K562 (cell line): ENCODE results near the gene FADS6. TPM values are rescaled to one million over a fixed set of nuclear protein-coding genes. Genes with fewer than 3 reads are reported as not detected.

Source experiments
- ATAC-seq: fragments of 200-7000 bp; cut with Tn5 transposase; 3 replicates; pipeline ENCODE4 v1.9.1; 2020; ENCODE audit warnings: moderate library complexity
- BruUV-seq: library from RNA; stranded (reverse); fragments of 400-500 nt; replicated peaks from 2 replicates; lab custom pipeline; 2021; lab: Mats Ljungman, UMichigan
- CTCF ChIA-PET: fragments of 300-600 bp; formaldehyde crosslinking; extraction: SDS; loops from one replicate; lab custom pipeline; 2021; ENCODE audit warnings: low intra/inter-chr PET ratio; lab: Yijun Ruan, JAX
- POLR2A ChIA-PET: fragments of 300-600, 350-650 bp; sonication (Branson Sonifier 250); formaldehyde crosslinking; extraction: SDS; loops from one replicate; lab custom pipeline; 2021; ENCODE audit warnings: antibody characterized with exemption, inconsistent platforms; lab: Yijun Ruan, JAX
- DNase-seq, 4 experiments: peaks; one replicate each; pipeline versions ENCODE4 v3.0.0 to v3.0.0-alpha.2; 2011 to 2018; ENCODE audit warnings: low spot score in 3 of 4, mixed read lengths in 3 of 4; ENCODE audit errors: extremely low read depth in 1 of 4
- FAIRE-seq: peaks from 2 replicates; lab custom pipeline; 2011; peaks lifted over from hg19 to GRCh38; lab: Jason Lieb, UNC
- H2AFZ ChIP-seq: 2 replicates; pipeline ENCODE4 v1.6.0; 2011; ENCODE audit warnings: low read depth, low read length, control low read depth, inconsistent platforms
- H3K27ac ChIP-seq: fragments of 200-600 bp; 3 replicates; pipeline ENCODE4 v1.8.0; 2011; ENCODE audit warnings: low read depth, mild to moderate bottlenecking, control low read depth, inconsistent platforms, low read length, moderate library complexity, mixed read lengths; ENCODE audit errors: extremely low read depth
- H3K27me3 ChIP-seq, 2 experiments: fragments of 300-600 bp in 1 of 2; 2 replicates in 1 of 2; 3 replicates in 1 of 2; pipeline versions ENCODE4 v1.6.0 to v1.8.0; 2011; ENCODE audit warnings: inconsistent platforms in 2 of 2, low read length in 2 of 2, mild to moderate bottlenecking in 1 of 2, mixed read lengths in 1 of 2, moderate library complexity in 1 of 2; ENCODE audit not compliant: control insufficient read depth in 2 of 2, insufficient read depth in 2 of 2
- H3K36me3 ChIP-seq: fragments of 300-600 bp; 3 replicates; pipeline ENCODE4 v1.8.0; 2011; ENCODE audit warnings: mild to moderate bottlenecking, low read length, inconsistent platforms; ENCODE audit not compliant: control insufficient read depth, insufficient read depth
- H3K4me1 ChIP-seq, 2 experiments: fragments of 200-600 bp in 1 of 2; replicated peaks in 1 of 2; 2 replicates in 1 of 2; 3 replicates in 1 of 2; pipeline versions ENCODE4 v1.5.1 to v1.8.0; 2011; ENCODE audit warnings: inconsistent platforms in 2 of 2, low read length in 2 of 2, mild to moderate bottlenecking in 1 of 2, mixed read lengths in 1 of 2, moderate library complexity in 1 of 2; ENCODE audit not compliant: control insufficient read depth in 2 of 2, insufficient read depth in 2 of 2
- H3K4me2 ChIP-seq: 2 replicates; pipeline ENCODE4 v1.6.1; 2011; ENCODE audit warnings: low read length, control low read depth, inconsistent platforms, mixed read lengths; ENCODE audit not compliant: insufficient read depth
- H3K4me3 ChIP-seq: fragments of 200-600 bp; sonication (generic), shearing (Covaris generic); 2 replicates; pipeline ENCODE4 v1.5.1; 2016; ENCODE audit warnings: control low read depth, inconsistent platforms
- H3K79me2 ChIP-seq: fragments of 200-600 bp; 3 replicates; pipeline ENCODE4 v1.8.0; 2011; ENCODE audit warnings: low read length, inconsistent platforms; ENCODE audit not compliant: control insufficient read depth, insufficient read depth
- H3K9ac ChIP-seq, 2 experiments: 2 replicates each; pipeline versions ENCODE4 v1.6.0 to v1.6.1; 2011; ENCODE audit warnings: low read depth in 2 of 2, low read length in 2 of 2, control low read depth in 1 of 2, inconsistent platforms in 1 of 2, mild to moderate bottlenecking in 1 of 2, mixed read lengths in 1 of 2; ENCODE audit not compliant: insufficient read depth in 1 of 2
- H3K9me1 ChIP-seq: one replicate; pipeline ENCODE4 v1.6.0; 2011; ENCODE audit warnings: inconsistent platforms, mild to moderate bottlenecking, low read length, moderate library complexity; ENCODE audit not compliant: control insufficient read depth, insufficient read depth
- H3K9me3 ChIP-seq: replicated peaks from 2 replicates; pipeline ENCODE4 v1.5.1; 2011; ENCODE audit warnings: low read depth, low read length, inconsistent platforms; ENCODE audit not compliant: control insufficient read depth, insufficient read depth
- H4K20me1 ChIP-seq: replicated peaks from 2 replicates; pipeline ENCODE4 v1.6.1; 2011; ENCODE audit warnings: low read length, inconsistent platforms, mixed read lengths; ENCODE audit not compliant: control insufficient read depth, insufficient read depth
- CEBPG ChIP-seq, 3 experiments: fragments of 200-800 bp in 1 of 3; sonication (Bioruptor generic) in 1 of 3; sonication (generic) in 1 of 3; formaldehyde crosslinking in 1 of 3; IDR thresholded peaks in 2 of 3; conservative IDR thresholded peaks in 1 of 3; 2 replicates each; pipeline versions ENCODE4 v1.6.1 to v1.8.0; 2016 to 2022; ENCODE audit warnings: missing compliant biosample characterization in 2 of 3, missing genetic modification characterization in 2 of 3, mild to moderate bottlenecking in 1 of 3, missing genetic modification reagents in 1 of 3
- CREB1 ChIP-seq, 2 experiments: sonication (generic) in 1 of 2; formaldehyde crosslinking in 1 of 2; IDR thresholded peaks; 2 replicates each; pipeline versions ENCODE4 v1.6.1 to v1.8.0; 2012 to 2022; ENCODE audit warnings: inconsistent platforms in 1 of 2, mild to moderate bottlenecking in 1 of 2, missing genetic modification reagents in 1 of 2, moderate library complexity in 1 of 2
- ELK3 ChIP-seq: fragments of 450-650 bp; formaldehyde crosslinking; IDR thresholded peaks from 2 replicates; pipeline ENCODE4 v1.4.0; 2020; ENCODE audit warnings: mild to moderate bottlenecking
- GATAD2B ChIP-seq: fragments of 450-650 bp; IDR thresholded peaks from 2 replicates; pipeline ENCODE4 v1.6.1; 2017; ENCODE audit warnings: mild to moderate bottlenecking, borderline replicate concordance
- KLF6 ChIP-seq: fragments of 250-450 bp; sonication (Bioruptor Pico); IDR thresholded peaks from 2 replicates; pipeline ENCODE4 v1.4.0; 2020; ENCODE audit warnings: mild to moderate bottlenecking, moderate library complexity, borderline replicate concordance
- NR3C1 ChIP-seq: sonication (generic); formaldehyde crosslinking; IDR thresholded peaks from 2 replicates; pipeline ENCODE4 v1.8.1; 2022; ENCODE audit warnings: missing genetic modification reagents
- PATZ1 ChIP-seq: fragments of 250-450 bp; sonication (Bioruptor Pico); IDR thresholded peaks from 2 replicates; pipeline ENCODE4 v1.5.0; 2020; ENCODE audit warnings: mild to moderate bottlenecking, borderline replicate concordance
- ZNF316 ChIP-seq: fragments of 450-650 bp; IDR thresholded peaks from 2 replicates; pipeline ENCODE4 v1.6.1; 2016
- ZNF518B ChIP-seq: fragments of 250-450 bp; sonication (Bioruptor Pico); IDR thresholded peaks from 2 replicates; pipeline ENCODE4 v1.5.0; 2021; ENCODE audit warnings: mild to moderate bottlenecking, moderate library complexity
- ZNF589 ChIP-seq: fragments of 200-800 bp; sonication (Bioruptor generic); IDR thresholded peaks from 2 replicates; pipeline ENCODE4 v1.6.1; 2016; ENCODE audit warnings: low read depth, missing genetic modification characterization, missing compliant biosample characterization
- ZNF766 ChIP-seq: fragments of 200-800 bp; sonication (Bioruptor generic); conservative IDR thresholded peaks from 2 replicates; pipeline ENCODE4 v1.6.1; 2016; ENCODE audit warnings: missing genetic modification characterization, missing compliant biosample characterization
- WGBS: fragments of 100-300 bp; shearing (Covaris generic); methylation state at CpG from one replicate; pipeline ENCODE4 v1.1.6; 2016; ENCODE audit warnings: low coverage, mixed read lengths; ENCODE audit not compliant: insufficient coverage; ENCODE audit errors: missing lambda C conversion rate; 5-methylcytosine and 5-hydroxymethylcytosine counted together
- in situ Hi-C: fragments of 300-500 bp; cut with MboI; formaldehyde crosslinking; loops from 4 replicates; pipeline ENCODE4 v1.15.0; 2018; ENCODE audit warnings: inconsistent platforms, mixed read lengths
- intact Hi-C: fragments of 100-400 bp; cut with micrococcal nuclease; formaldehyde crosslinking; loops from 2 replicates; pipeline ENCODE4 v1.14.2; 2022
- polyA plus RNA-seq, 8 experiments: library from polyadenylated mRNA; depleted of rRNA in 4 of 8; stranded (reverse) in 5 of 8; unstranded in 3 of 8; fragments of >200 nt; fragmentation: Nextera tagmentation in 2 of 8; fragmentation: Illumina TruSeq in 1 of 8; extraction: Ambion mirVana in 2 of 8; extraction: Trizol in 1 of 8; gene quantifications; 2 replicates each; pipeline versions ENCODE4 v1.2.1 to v1.2.3, GENCODE V29; 2011 to 2014; ENCODE audit warnings: inconsistent platforms in 1 of 8, missing spikeins in 1 of 8
- total RNA-seq, 7 experiments: library from RNA; depleted of rRNA in 6 of 7; stranded (reverse); fragments of >200 nt in 6 of 7; fragmentation: Illumina TruSeq in 2 of 7; extraction: Trizol in 2 of 7; gene quantifications; 2 replicates each; pipeline versions ENCODE4 v1.2.1 to v1.2.3, GENCODE V29; 2011 to 2021; ENCODE audit warnings: low replicate concordance in 1 of 7

Gene FADS6
- total and polyA plus RNA-seq, 9 of the 15 experiments (the other 6 are each of a cell fraction or from before 2014, with no cell fraction given), result 0.18 to 0.22 TPM; not detected in 7

- no peak for FAIRE-seq
- Histone ChIP-seq H4K20me1 (peaks cover 7% of the 10 kb centered on the region; the same call in 1 of the 2 replicates), H3K4me1 (peaks cover 3 to 43% of the 10 kb centered on the region in 2 experiments; a peak in 3 of 5 replicates), H3K9me3 (no peaks in the 10 kb centered on the region), H3K36me3 (no peaks in the 10 kb centered on the region), H3K9me1 (no peaks in the 10 kb centered on the region), H2AFZ (no peak overlapping the region), H3K79me2 (no peaks in the 10 kb centered on the region), H3K9ac (peak overlapping the region in 1 of 2 experiments; percentile 40; a peak in 1 of 4 replicates), H3K4me3 (no peak overlapping the region), H3K4me2 (no peak overlapping the region), H3K27ac (no peak overlapping the region), H3K27me3 (no peaks in the 10 kb centered on the region)
- intact Hi-C loops, result no loop called here
- no TSS peak for BruUV-seq
- no peak for DNase-seq
- WGBS, result 34% methylated on average over 10 of the region's 16 CpGs
- peak; percentile 45 for ATAC-seq
- CTCF ChIA-PET, result no interaction called here
- POLR2A ChIA-PET, result interaction anchor here (0.6 to 1.5 kb wide), 5 partner anchors 9 to 39 kb away, joined by 3 to 4 read pairs (median 3); partner anchors contain the start of gene FDXR
- in situ Hi-C loops, result no loop called here
- no peak for TF ChIP-seq ZNF316
- no peak for TF ChIP-seq NR3C1 (CRISPR knock-in tag)
- TF ChIP-seq CREB1 (IDR thresholded peaks at IDR 0.05), result no peak
- no peak for TF ChIP-seq CREB1 (CRISPR knock-in tag; IDR thresholded peaks at IDR 0.05)
- TF ChIP-seq KLF6 (CRISPR knock-in tag), result no peak
- TF ChIP-seq ZNF589 (CRISPR knock-in tag), result no peak
- no peak for TF ChIP-seq ZNF518B (CRISPR knock-in tag)
- TF ChIP-seq GATAD2B, result no peak
- no peak for TF ChIP-seq ELK3 (CRISPR knock-in tag)
- no peak for TF ChIP-seq PATZ1 (CRISPR knock-in tag)
- TF ChIP-seq ZNF766 (CRISPR knock-in tag), result no peak
- no peak for TF ChIP-seq CEBPG (CRISPR knock-in tag; IDR thresholded peaks at IDR 0.05)
- no peak for TF ChIP-seq CEBPG (tag; conservative IDR thresholded peaks at IDR 0.05 in 1 of 2, IDR thresholded peaks at IDR 0.05 in 1 of 2)
Observed at GRCh38 chr17:74833501-74834377, 59.7 kb downstream of the FADS6 start.
